GM10248 (cell line): ENCODE results near the gene APOBEC4.
A peak's percentile ranks its signal among the peaks of the same experiment; 100 is the strongest.

ENCODE experiments used
- CTCF ChIA-PET: fragments of 300-600 bp; sonication (Branson Sonifier 250); formaldehyde crosslinking; extraction: SDS; loops from one replicate; lab custom pipeline; 2021; ENCODE audit warnings: antibody characterized with exemption; lab: Yijun Ruan, JAX
- POLR2A ChIA-PET: fragments of 350-650 bp; sonication (Branson Sonifier 250); formaldehyde crosslinking; extraction: SDS; loops from one replicate; lab custom pipeline; 2020; ENCODE audit warnings: antibody characterized with exemption; lab: Yijun Ruan, JAX
- DNase-seq: peaks from one replicate; pipeline ENCODE4 v3.0.0; 2012; ENCODE audit errors: extremely low spot score
- CTCF ChIP-seq: IDR thresholded peaks from 2 replicates; pipeline ENCODE4 v1.5.1; 2012; ENCODE audit warnings: mild to moderate bottlenecking, low read depth; ENCODE audit errors: extremely low read depth, missing control alignments, control extremely low read depth

APOBEC4 gene

GRCh38 chr1:183638649-183639387 lies 14.3 kb downstream of the APOBEC4 start:
- POLR2A ChIA-PET = no interaction called here
- TF ChIP-seq CTCF = no peak
- CTCF ChIA-PET = no interaction called here
- no peak for DNase-seq

GRCh38 chr1:183636783-183637182 lies 16.3 kb downstream of the APOBEC4 start:
- POLR2A ChIA-PET = no interaction called here
- no peak for DNase-seq
- TF ChIP-seq CTCF = no peak
- CTCF ChIA-PET = interaction anchor here (0.9 to 1.9 kb wide), 3 partner anchors 16 to 48 kb away, joined by 3 to 14 read pairs (median 5); partner anchors contain the start of gene APOBEC4

GRCh38 chr1:183636334-183636682 lies 16.8 kb downstream of the APOBEC4 start:
- no peak for DNase-seq
- CTCF ChIA-PET = interaction anchor here (1.0 to 7.0 kb wide), 3 partner anchors 19 to 279 kb away, joined by 4 to 47 read pairs (median 17); no protein-coding TSS in a partner anchor
- no peak for TF ChIP-seq CTCF
- POLR2A ChIA-PET = no interaction called here

- CTCF ChIA-PET = interaction anchor here (1.0 to 7.0 kb wide), 3 partner anchors 20 to 279 kb away, joined by 4 to 47 read pairs (median 17); no protein-coding TSS in a partner anchor
- TF ChIP-seq CTCF = no peak
Measured at GRCh38 chr1:183635606-183636333, 17.3 kb downstream of the APOBEC4 start, which contains the start of gene ARPC5. Gene ARPC5, minus strand, starts transcription at chr1:183635783. Its CDS starts 124 bp downstream, at chr1:183635659.

GRCh38 chr1:183635099-183635605 lies 18.0 kb downstream of the APOBEC4 start:
- no peak for DNase-seq
- ChIA-PET POLR2A (interaction anchor here (0.5 kb wide), 1 partner anchor 77 kb away, joined by 3 read pairs; no protein-coding TSS in a partner anchor), CTCF (interaction anchor here (1.0 to 7.0 kb wide), 10 partner anchors 9 to 280 kb away, joined by 3 to 47 read pairs (median 18); no protein-coding TSS in a partner anchor)
- no peak for TF ChIP-seq CTCF

More at GRCh38 chr1:183635606-183636333, 17.3 kb downstream of the APOBEC4 start, which contains the start of gene ARPC5:
- POLR2A ChIA-PET = interaction anchor here (0.5 kb wide), 1 partner anchor 77 kb away, joined by 3 read pairs; no protein-coding TSS in a partner anchor
- peak; percentile 96 for DNase-seq
